Activated CD8-positive, alpha-beta T cell treated with anti-CD3 and anti-CD28 coated beads for 36 hours (primary cell): ENCODE results near the gene CRX. TPM values are rescaled to one million over a fixed set of nuclear protein-coding genes. Genes with fewer than 3 reads are reported as not detected.

Experiments used
- ATAC-seq: fragments of 200-7000 bp; cut with Tn5 transposase; one replicate; pipeline ENCODE4 v1.10.0; 2021; ENCODE audit warnings: mild to moderate bottlenecking, moderate library complexity
- CTCF ChIA-PET: fragments of 350-600 bp; sonication (Branson Sonifier 250); formaldehyde crosslinking; loops from one replicate; lab custom pipeline; 2021; ENCODE audit warnings: antibody characterized with exemption; lab: Charles Lee
- POLR2A ChIA-PET: fragments of 350-600 bp; sonication (Branson Sonifier 250); formaldehyde crosslinking; loops from one replicate; lab custom pipeline; 2021; ENCODE audit warnings: antibody characterized with exemption; lab: Charles Lee
- DNase-seq: peaks from one replicate; pipeline ENCODE4 v3.0.0-alpha.2; 2020
- H3K27ac Mint-ChIP-seq: one replicate; pipeline ENCODE4 v1.8.0; 2021; ENCODE audit warnings: mild to moderate bottlenecking, mixed read lengths
- H3K27me3 Mint-ChIP-seq: one replicate; pipeline ENCODE4 v1.8.0; 2021; ENCODE audit warnings: mixed read lengths
- H3K36me3 Mint-ChIP-seq: one replicate; pipeline ENCODE4 v1.8.0; 2021; ENCODE audit warnings: low read depth, mixed read lengths
- H3K4me1 Mint-ChIP-seq: one replicate; pipeline ENCODE4 v1.8.0; 2021; ENCODE audit warnings: low read depth, mixed read lengths
- H3K4me3 Mint-ChIP-seq: one replicate; pipeline ENCODE4 v1.8.0; 2021; ENCODE audit warnings: mild to moderate bottlenecking, moderate library complexity, mixed read lengths
- H3K9me3 Mint-ChIP-seq: one replicate; pipeline ENCODE4 v1.8.0; 2021; ENCODE audit warnings: mixed read lengths
- intact Hi-C: fragments of 100-400 bp; cut with micrococcal nuclease; formaldehyde crosslinking; loops from one replicate; pipeline ENCODE4 v1.10.0; 2022
- total RNA-seq, 2 experiments: library from RNA; stranded (reverse); gene quantifications; one replicate each; pipeline ENCODE4 v1.2.3, GENCODE V29; 2021
- TF ChIP-seq, protein P1 (sequence below): fragments of 200-600 bp; IDR thresholded peaks from one replicate; pipeline ENCODE4 v1.8.0; 2022; ENCODE audit warnings: antibody characterized with exemption, mild to moderate bottlenecking

Gene CRX
- total RNA-seq, 2 experiments from 2014 or later: not detected

DNA sequence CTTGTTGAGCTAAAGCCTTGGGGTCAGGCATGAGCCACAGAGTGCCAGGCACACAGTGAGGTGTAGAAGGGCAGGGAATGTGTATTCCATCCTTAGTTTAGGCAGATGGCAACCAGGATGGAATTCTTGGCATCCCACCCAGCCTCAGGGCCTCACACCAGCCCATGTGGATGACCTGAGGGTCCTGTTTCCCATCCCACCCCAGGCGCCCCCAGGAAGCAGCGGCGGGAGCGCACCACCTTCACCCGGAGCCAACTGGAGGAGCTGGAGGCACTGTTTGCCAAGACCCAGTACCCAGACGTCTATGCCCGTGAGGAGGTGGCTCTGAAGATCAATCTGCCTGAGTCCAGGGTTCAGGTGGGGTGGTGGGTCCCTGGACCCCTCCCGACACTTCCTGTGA, 14.3 kb downstream of the CRX start:
- ChIA-PET POLR2A (no interaction called here), CTCF (no interaction called here)
- ATAC-seq: no peak
- H3K27me3 Mint-ChIP-seq: peaks cover 6% of the 10 kb centered on the region
- H3K36me3 Mint-ChIP-seq: no peaks in the 10 kb centered on the region
- TF ChIP-seq, protein P1, sequence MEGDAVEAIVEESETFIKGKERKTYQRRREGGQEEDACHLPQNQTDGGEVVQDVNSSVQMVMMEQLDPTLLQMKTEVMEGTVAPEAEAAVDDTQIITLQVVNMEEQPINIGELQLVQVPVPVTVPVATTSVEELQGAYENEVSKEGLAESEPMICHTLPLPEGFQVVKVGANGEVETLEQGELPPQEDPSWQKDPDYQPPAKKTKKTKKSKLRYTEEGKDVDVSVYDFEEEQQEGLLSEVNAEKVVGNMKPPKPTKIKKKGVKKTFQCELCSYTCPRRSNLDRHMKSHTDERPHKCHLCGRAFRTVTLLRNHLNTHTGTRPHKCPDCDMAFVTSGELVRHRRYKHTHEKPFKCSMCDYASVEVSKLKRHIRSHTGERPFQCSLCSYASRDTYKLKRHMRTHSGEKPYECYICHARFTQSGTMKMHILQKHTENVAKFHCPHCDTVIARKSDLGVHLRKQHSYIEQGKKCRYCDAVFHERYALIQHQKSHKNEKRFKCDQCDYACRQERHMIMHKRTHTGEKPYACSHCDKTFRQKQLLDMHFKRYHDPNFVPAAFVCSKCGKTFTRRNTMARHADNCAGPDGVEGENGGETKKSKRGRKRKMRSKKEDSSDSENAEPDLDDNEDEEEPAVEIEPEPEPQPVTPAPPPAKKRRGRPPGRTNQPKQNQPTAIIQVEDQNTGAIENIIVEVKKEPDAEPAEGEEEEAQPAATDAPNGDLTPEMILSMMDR: no peak
- intact Hi-C loops: no loop called here
- no peak overlapping the region for H3K4me3 Mint-ChIP-seq
- H3K9me3 Mint-ChIP-seq: no peaks in the 10 kb centered on the region
- H3K4me1 Mint-ChIP-seq: no peaks in the 10 kb centered on the region
- no peak overlapping the region for H3K27ac Mint-ChIP-seq
- DNase-seq: no peak

DNA sequence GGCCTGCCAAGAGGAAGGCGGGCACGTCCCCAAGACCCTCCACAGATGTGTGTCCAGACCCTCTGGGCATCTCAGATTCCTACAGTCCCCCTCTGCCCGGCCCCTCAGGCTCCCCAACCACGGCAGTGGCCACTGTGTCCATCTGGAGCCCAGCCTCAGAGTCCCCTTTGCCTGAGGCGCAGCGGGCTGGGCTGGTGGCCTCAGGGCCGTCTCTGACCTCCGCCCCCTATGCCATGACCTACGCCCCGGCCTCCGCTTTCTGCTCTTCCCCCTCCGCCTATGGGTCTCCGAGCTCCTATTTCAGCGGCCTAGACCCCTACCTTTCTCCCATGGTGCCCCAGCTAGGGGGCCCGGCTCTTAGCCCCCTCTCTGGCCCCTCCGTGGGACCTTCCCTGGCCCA, 17.7 kb downstream of the CRX start:
- ATAC-seq (no peak), DNase-seq (no peak)
- no peaks in the 10 kb centered on the region for H3K9me3 Mint-ChIP-seq
- CTCF ChIA-PET: interaction anchor here (0.9 to 2.5 kb wide), 3 partner anchors 24 to 29 kb away, joined by 3 to 11 read pairs (median 6); no protein-coding TSS in a partner anchor
- POLR2A ChIA-PET: no interaction called here
- H3K4me1 Mint-ChIP-seq: no peaks in the 10 kb centered on the region
- no peak overlapping the region for H3K27ac Mint-ChIP-seq
- intact Hi-C loops: no loop called here
- H3K27me3 Mint-ChIP-seq: peaks cover 13% of the 10 kb centered on the region
- no peaks in the 10 kb centered on the region for H3K36me3 Mint-ChIP-seq
- TF ChIP-seq, protein P1: no peak
- H3K4me3 Mint-ChIP-seq: no peak overlapping the region

DNA sequence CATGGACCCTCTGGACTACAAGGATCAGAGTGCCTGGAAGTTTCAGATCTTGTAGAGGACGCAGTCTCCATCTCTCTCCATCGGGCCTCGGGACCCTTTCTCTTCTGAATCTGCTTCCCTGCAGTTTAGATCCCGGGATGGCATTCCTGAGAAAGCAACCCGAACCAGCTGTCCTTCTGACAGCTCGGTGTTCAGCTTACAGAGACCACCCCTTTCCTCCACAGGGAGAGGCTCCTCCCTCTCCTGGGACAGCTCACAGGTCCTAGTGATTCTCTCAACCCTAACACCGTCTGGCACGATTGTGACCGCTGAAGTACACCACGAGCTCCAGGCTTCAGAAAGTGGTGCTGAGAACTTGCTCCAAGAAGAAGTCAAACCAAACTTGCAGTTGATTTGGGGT, 18.2 kb downstream of the CRX start:
- Mint-ChIP-seq H3K9me3 (no peaks in the 10 kb centered on the region), H3K36me3 (no peaks in the 10 kb centered on the region), H3K4me3 (no peak overlapping the region), H3K27ac (no peak overlapping the region), H3K27me3 (peaks cover 13% of the 10 kb centered on the region), H3K4me1 (no peaks in the 10 kb centered on the region)
- TF ChIP-seq, protein P1: no peak
- DNase-seq: no peak
- intact Hi-C loops: no loop called here
- ATAC-seq: no peak
- ChIA-PET CTCF (interaction anchor here (0.9 to 2.5 kb wide), 3 partner anchors 23 to 29 kb away, joined by 3 to 11 read pairs (median 6); no protein-coding TSS in a partner anchor), POLR2A (no interaction called here)

DNA sequence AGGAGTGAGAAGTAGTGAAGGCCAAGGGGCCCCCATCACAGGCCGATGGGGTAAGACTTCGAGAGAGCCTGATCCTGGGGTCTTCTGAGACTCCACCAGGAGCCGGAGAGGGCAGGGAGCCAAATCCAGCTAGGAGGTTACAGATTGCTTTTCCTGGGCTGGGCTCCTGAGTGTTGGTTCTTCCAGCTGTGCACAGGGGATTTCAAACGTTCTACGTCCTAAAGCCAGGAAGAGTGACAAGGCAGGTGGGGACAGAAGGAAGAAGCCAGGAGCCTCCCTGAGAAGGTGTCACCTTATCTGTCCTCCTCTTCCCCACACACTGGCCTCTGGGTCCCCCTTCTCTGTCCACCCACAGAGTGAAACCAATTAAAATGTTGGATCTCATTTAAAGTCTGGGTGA, 21.2 kb downstream of the CRX start:
- CTCF ChIA-PET: no interaction called here
- no peak for DNase-seq
- intact Hi-C loops: no loop called here
- TF ChIP-seq, protein P1: no peak
- H3K4me1 Mint-ChIP-seq: no peaks in the 10 kb centered on the region
- no peaks in the 10 kb centered on the region for H3K36me3 Mint-ChIP-seq
- no peak overlapping the region for H3K27ac Mint-ChIP-seq
- no peak overlapping the region for H3K4me3 Mint-ChIP-seq
- peaks cover 20% of the 10 kb centered on the region for H3K27me3 Mint-ChIP-seq
- H3K9me3 Mint-ChIP-seq: no peaks in the 10 kb centered on the region
- no peak for ATAC-seq
- POLR2A ChIA-PET: no interaction called here

DNA sequence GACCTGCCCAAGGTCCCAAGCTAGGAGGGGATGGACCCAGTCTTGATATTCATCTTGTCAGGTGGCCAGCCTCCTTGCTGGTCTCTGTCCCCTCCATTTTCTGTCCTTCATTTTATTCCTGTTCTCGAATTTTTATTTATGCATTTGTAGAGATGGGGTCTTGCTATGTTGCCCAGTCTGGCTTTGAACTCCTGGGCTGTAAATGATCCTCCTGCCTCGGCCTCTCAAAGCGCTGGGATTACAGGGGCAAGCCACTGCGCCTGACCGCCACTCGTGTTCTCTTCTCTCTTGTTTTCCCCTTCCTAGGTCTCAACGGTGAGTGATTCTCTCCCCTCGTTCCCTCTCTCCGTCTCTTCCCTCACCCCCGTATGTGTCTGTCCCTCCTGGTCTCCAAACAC, 26.7 kb downstream of the CRX start:
- Mint-ChIP-seq H3K4me1 (peaks cover 6% of the 10 kb centered on the region), H3K9me3 (no peaks in the 10 kb centered on the region), H3K36me3 (no peaks in the 10 kb centered on the region), H3K27ac (no peak overlapping the region), H3K4me3 (no peak overlapping the region), H3K27me3 (peaks cover 37% of the 10 kb centered on the region)
- TF ChIP-seq, protein P1: no peak
- POLR2A ChIA-PET: no interaction called here
- CTCF ChIA-PET: interaction anchor here (3.5 to 4.6 kb wide), 2 partner anchors 15 to 19 kb away, joined by 17 to 20 read pairs; no protein-coding TSS in a partner anchor
- intact Hi-C loops: no loop called here
- DNase-seq (no peak), ATAC-seq (no peak)
